ENCODE results near the gene SNX18.

Gene SNX18

DNA sequence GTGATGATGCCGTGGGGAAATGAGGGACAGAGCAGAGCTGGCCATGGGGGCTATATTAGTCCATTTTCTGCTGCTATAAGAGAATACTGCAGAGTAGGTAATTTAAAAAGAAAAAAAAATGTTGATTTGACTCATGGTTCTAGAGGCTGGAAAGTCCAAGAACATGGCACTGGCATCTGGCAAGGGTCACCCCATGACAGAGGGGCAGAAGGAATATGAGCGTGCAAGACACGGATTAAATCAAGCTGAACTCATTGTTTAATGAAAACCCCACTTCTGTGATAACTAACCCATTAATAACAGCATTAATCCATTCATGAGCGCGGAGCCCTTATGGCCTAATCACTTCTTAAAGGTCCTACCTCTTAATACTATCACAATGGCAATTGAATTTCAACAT is 68.8 kb downstream of the SNX18 start:
- DNase-seq: no peak

DNA sequence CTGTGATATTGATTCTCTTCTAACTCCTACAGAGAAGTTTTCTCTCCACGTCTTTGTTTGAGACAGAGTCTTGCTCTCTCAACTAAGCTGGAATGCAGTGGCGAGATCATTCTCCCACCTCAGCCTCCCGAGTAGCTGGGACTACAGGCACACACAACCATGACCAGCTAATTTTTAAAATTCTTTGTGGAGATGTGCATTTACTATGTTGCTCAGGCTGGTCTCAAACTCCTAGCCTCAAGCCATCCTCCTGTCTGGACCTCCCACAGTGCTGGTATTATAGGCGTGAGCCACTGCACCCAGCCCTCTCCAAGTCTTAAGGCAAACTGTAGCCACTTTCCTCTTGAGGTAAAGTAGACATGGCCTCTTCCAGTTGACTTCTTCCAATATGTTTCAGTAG is 72.2 kb downstream of the SNX18 start:
- DNase-seq: no peak

DNA sequence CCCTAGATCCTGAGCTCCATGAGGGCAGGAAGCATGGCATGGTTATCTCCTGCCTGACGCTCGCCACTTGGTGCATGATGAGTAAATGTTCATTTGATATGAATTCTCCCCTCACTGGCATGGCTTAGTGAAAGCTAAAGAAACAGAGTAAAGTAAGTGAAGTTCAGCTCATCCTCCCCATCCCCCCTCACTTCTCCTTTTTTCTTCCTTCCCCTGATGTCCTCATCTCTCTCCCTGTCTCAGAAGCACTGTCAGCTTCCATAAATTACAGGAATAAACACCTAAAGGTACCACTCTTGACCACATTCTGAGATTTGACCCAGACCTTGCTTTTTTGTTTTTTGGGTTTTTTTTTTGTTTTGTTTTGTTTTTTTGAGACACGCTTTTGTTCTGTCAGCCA is 73.3 kb downstream of the SNX18 start:
- no peak for DNase-seq

DNA sequence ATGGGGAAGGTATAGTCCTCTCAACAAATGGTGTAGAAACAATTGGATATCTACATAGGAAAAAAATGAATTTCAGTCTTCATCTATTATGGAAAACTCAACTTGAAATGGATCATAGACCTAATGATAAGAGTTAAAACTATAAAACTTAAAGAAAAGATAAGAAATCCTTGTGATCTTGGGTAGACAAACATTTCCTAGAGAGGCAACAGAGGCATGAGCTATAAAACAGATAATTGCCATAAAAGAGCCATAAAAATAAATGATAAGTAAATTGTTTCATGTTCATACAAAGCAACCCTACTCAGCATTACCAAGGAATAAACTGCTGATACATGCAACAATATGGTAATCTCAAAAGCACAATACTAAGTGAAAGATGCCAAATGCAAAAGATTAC is 76.2 kb downstream of the SNX18 start:
- DNase-seq: no peak

DNA sequence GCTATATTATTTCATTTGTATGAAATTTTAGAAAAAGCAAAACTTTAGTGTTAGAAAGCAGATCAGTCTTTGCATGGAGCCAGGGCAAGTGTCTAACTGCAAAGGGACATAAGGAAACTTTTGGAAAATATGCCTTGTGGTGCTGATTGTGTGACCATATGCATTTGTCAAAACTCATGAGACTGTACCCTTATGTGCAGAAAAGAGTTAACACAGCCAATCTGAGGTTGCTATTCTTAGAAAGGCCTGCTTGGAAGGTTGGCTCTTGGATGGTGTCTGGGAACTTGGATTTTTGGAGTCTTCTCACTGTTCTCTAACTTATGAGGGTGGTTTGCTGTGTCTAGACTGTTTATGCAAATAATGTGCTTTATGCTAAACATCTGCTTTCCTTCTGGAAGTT is 76.6 kb downstream of the SNX18 start:
- DNase-seq: no peak

DNA sequence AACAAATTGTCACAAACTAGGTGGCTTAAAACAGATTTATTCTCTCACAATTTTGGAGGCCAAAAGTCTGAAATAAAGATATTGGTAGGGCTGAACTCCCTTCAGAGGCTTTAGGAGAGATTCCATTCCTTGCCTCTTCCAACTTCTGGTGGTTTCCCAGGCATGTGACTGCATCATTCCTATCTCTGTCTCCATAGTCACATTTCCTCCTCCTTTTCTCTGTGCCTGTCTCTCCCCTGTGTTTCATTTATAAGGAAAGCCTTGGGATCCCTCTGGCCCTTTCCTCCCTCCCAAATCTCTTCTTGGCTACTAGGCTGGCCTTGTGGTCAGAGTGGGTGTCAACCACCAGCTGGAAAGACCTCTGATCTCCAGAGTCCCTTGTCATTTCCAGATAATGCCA is 78.2 kb downstream of the SNX18 start:
- DNase-seq: no peak

Data from NCI-H1694 (cell line).